GM18526 (cell line): ENCODE results near the gene AMFR.

Experiments
- POLR2A ChIP-seq: IDR thresholded peaks from 3 replicates; pipeline ENCODE4 v1.6.1; 2011; ENCODE audit not compliant: insufficient read length; ENCODE audit errors: extremely low read depth

AMFR gene

DNA sequence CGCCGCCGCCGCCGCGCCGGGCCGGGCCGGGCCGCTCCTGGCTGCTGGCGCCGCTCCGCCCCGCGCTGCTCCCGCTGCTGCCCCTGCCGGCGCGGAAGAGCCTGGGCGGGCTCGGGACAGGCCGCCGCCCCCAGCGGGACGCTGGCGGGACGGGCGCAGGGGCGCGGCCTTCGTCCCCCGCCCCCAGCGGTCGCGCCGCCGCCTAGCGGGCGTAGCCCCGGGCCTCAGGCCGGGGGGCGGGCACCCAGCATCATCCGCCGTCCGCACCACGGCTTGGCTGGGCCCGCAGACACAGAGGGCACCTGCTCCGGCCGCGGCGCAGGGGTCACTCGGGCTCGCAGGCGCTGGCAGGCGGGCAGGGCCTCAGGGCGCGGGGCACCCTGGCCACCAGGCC lies at the start of gene AMFR:
Gene AMFR (minus strand): TSS at position 107 of the 394 bp plus-strand sequence. CDS start 218 bp downstream, outside the sequence.
- peak; percentile 52 for TF ChIP-seq POLR2A

DNA sequence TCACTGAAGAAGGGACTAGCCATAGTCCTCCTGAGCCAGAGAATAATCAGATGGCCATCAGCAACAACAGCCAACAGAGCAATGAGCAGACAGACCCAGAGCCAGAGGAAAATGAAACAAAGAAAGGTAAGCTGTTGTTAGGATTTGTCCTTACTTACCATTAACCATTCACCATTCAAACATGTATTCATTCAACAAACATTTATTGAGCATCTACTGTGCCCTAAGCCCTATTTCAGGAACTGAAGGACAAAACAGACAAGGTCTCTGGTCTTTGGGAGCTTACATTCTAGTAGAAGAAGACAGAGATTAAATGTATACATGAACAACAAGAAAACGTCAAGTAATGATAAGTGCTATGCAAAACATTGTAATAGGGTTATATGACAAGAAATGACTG lies 45.3 kb upstream of the AMFR start:
- TF ChIP-seq POLR2A, result no peak

DNA sequence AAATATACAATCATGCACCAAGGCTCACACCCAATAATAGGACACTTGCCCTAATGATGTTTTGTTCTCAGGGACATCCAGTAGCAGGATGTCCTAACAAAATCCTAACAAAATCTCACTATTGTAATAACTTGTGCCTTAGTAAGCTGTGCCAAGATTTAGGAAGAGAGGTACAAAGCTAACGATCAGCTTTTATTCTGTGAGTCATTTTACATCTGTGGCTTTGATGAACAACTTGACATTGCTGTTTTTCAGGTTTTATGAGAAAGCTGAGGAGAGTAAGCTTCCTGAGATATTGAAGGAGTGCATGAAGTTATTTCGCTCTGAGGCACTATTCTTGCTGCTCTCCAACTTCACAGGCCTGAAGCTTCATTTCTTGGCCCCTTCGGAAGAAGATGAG lies 44.9 kb upstream of the AMFR start:
- no peak for TF ChIP-seq POLR2A

DNA sequence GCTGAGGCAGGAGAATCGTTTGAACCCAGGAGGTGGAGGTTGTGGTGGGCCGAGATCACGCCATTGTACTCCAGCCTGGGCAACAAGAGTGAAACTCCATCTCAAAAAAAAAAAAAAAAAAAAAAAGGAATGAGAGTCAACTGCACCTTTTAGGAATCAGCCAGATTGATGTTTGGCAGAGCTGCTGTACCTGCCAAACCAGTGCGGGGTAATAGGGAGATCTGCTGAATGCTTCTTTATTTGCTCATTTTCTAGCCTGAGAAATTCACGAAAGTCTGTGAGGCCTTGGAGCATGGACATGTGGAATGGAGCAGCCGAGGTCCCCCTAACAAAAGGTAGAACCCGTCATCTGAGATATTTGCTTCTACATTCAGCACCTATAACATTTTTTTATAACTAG lies 44.4 kb upstream of the AMFR start:
- no peak for TF ChIP-seq POLR2A

DNA sequence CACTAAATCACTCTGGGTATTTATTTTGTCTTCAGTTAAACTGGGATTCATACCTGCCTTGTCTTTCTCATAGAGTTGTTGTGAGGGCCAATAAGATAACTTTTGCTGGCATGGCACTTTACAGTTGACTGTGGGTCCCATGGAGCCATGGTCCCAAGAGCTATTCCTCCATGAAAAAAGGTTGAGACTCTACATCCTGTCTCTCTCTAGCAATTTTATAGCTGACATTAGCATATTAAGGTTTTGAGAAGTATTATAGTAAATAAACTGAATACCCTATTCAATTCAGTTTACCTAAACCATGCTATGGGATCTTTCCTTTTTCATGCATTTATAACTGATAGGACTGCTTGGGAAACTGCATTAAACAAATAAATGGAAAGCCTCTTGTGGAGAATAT lies 43.5 kb upstream of the AMFR start:
- no peak for TF ChIP-seq POLR2A

DNA sequence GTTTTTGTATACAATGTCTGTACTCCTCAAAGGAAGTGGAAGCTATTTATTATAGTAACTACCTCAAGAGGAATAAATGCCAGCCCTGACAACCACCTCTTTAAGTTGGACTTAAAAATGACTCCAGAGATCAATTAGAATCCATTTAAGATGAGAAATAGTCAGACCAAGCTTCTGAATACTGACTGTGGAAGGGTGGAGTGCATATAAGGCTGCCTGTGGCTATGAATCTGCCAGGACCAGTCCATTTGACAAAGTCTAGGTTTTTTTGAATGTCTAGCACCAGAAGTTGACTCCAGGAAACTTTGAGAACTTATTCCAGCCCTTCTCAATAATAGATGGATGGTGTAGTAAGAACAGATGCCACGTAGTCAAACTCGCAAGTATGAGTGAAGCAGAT lies 41.0 kb upstream of the AMFR start:
- TF ChIP-seq POLR2A, result no peak

DNA sequence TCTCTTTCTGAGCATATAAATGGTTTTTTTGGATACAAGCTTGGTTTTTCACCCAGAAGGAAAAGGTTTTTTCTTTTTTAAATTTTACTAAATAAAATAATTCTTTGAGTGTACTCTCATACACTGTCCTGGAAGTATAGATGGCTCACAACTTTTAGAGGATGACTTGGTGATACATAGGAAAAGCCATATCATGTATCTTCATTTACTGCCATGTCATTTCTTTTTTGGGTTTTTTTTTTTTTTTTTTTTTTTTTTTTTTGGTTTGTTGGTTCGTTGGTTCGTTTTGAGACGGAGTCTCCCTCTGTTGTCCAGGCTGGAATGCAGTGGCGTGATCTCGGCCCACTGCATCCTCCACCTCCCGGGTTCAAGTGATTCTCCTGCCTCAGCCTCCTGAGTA lies 37.8 kb upstream of the AMFR start:
- no peak for TF ChIP-seq POLR2A

DNA sequence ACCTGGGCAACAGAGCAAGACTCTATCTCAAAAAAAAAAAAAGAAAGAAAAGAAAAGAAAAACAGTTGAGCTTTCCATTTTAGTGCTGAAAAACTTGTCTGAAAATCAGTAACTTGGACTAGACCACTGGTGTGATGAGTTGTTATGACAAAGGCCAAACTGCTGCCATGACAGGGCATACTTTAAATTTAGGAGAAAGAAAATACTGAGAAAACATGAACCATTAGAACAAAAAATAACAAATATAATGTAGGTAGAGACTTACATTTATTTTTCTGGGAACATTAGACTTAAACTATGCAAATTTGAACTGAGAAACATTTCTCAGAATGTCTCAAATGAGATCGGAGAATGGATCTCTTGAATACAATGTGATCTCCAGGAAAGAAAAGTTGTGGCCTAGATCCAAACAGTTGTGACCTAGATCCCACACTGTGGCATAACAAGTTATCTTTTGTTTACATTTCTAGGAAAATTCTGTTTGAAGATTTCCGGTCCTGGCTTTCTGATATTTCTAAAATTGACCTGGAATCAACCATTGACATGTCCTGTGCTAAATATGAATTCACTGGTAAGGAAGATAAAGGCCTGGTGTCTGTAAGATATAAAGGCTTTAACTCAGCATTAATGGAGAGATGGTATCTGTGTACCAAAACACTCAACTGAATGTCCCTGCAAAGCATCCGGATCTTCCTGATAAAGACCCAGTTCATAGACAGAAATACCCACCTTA lies 36.9 kb upstream of the AMFR start:
- no peak for TF ChIP-seq POLR2A

DNA sequence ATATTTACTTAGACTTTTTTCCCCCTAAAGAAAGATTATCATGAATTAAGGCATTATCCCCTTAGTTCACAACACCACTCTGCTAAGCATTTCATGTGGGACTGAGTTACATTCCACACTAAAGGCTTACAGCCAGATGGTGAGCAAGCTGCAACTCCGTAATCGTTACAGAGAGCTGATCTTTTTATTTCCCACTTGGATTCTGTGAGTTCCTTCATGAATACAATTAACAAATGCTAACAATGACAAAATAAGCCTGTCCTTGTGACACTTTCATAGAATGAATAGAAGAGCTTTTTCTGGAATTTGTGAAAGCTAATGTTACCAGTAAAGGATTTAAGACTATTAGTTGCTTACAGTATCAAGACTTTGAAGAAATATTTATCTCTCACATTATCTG lies 34.8 kb upstream of the AMFR start:
- TF ChIP-seq POLR2A, result no peak

DNA sequence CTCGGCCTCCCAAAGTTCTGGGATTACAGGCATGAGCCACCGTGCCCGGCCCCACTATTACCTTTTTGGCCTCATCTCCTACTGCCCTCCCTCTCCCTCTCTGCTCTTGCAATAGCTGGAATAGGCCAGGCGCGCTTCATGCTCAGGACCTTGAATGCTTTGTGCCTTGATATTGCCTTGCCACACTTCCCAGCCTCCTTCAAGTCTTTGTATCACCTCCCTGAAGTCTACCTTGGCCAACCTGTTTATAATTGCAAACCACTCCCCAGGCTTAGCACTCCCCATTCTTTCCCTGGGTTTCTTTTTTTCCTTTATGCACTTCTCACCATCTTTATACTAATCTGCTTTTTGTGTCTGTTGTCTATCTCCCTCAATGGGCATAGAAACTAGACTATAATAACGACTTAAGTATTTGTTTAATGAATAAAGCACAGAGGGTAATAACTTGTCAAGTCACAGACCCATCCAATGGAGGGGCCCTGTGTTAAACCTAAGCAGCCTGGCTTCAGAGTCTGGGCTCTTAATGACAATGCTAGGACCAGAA lies 32.7 kb upstream of the AMFR start:
- no peak for TF ChIP-seq POLR2A

DNA sequence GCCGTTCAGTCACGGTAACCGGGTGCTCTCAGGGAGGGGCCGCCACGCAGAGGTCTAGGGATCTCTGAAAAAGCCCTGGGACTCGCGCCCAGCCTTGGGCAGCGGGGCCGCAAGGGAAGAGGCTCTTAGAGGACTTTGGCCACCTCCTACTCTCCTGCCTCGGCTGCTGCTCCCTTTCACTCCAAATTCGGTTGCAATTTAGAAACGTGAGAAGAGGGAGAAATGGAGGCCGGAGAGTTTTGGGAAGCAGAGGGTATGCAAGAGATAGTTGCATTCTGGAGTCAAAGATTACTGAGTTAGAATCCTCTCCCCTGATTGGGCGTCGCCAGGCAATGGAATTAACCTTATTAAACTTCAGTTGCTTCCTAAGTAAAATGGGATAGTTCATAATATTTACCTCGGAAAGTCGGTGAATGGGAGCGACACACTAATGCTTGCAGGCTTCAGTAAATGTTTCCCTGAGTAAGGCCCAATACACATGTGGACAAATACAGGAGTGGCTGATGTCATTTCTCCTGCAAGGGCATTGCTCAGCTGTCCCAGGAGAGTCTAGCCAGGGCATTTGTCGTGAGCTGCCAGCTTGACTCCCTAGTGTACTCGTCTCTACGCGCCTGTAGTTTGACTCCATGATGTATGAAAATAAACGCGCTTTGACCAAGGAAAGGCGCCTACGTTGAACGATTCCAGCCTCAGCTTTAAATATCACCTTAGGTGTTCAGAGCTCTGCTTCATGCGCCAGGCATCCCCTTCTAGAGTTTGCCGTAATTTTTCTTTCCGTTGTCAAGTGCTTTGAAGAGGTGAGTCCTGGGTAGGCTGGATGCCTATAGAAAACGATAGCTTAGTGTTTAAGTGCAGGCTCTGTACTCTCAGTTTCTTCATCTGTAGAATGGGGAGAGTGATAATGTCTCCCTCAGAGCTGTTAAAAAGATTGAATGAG lies 26.7 kb upstream of the AMFR start:
- no peak for TF ChIP-seq POLR2A

DNA sequence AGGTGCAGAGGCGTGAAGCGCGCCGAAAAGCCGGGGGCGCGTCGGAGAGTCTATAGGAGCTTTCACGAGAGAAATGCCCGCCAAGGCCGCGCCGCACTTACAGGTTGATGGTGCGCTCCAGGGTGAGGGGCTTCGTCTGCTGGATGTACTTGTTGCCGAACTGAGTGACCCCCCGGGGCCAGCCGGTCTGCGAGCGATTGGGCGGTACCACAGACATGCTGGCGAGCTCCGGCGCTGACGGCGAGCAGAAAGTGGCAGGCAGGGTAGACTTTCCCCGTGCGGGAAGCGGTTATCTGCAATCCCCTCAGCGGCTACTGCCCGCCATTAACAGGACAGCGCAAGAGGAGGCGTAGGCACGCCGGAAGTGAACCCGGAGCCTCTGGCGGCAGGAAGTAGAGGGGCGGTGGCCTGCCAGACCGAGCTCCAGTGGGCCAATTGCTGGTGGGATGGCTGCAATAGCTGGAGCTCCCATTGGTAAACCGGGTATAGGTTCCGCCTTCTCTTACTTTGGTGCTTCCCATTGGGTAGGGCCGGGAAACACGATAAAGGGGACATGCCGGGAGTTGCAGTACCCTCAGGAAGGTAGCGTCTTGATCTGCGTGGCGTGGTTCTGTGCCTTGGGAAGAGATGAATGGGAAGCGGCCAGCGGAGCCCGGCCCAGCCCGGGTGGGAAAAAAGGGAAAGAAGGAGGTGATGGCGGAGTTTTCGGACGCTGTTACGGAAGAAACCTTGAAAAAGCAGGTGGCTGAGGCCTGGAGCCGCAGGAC lies 25.8 kb upstream of the AMFR start, which contains the start of the genes NUDT21 and OGFOD1:
Gene NUDT21 (minus strand): TSS at position 347 of the 767 bp plus-strand sequence. CDS start 130 bp downstream, at position 217.
Gene OGFOD1 (plus strand): TSS at position 569 of the 767 bp plus-strand sequence. CDS start 59 bp downstream, at position 628.
- peak; percentile 84 for TF ChIP-seq POLR2A

DNA sequence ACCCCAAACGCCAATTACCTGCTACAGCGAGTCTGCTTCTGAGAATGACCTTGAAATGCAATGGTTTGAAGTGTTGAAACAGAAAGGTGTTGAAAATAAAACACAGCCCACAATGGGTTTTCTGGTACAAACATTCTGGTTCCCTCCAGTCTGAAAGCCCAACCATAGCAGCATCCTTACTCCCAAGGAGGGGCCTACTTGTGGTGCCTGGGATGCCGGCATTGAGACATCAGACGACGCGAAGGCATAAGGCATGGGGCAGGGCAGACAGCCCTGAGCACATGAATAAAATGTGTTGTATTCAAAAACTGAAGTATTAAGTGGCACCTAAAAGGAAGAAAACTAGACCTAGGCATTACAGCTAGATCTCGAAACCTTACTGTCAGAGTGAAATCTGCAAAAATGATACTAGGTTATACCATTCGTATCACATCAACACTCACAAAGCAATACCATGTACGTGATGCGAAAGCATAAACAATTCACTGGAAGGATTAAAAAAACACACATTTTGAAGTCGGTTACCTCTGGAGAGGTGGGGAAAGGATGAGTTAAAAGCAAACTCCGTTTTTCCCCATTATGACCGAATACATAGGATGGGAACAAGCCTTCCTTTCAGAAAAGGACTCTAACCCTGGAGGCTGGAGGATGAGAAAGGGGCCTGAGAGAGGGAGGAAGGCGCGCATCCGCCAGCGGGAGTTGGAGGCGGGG lies 25.1 kb upstream of the AMFR start:
- no peak for TF ChIP-seq POLR2A

DNA sequence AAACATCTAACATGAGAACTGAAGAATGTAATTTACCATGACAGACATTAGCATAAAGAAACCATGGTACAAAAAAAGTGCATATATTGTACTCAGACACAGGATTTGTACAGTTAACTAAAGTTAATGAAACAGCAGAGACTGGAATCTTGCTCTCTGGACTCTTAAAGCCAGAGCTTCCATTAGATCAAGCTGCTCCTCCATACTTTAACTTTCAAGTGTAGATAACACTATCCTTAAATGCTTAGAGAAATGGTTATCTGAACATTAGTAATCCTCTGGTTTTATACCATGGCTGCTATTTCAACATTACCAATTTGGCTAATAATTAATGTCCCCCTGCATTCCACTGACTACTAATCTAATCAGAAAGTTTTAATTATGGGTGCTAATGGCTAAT lies 22.7 kb upstream of the AMFR start:
- TF ChIP-seq POLR2A, result no peak
